Measurements from ENCODE around the gene GPR39.

- TF ChIP-seq CTCF (IDR thresholded peaks at IDR 0.05) (no peak), POLR2A (IDR thresholded peaks at IDR 0.05) (no peak)
Observed at GRCh38 chr2:132659331-132659730, 242.7 kb downstream of the GPR39 start.

All from esophagus squamous epithelium (tissue), 4 donors.